NCI-H82 treated with DMSO at 0.1 percent for 48 hours (cell line): ENCODE measurements around the gene EVI5L.
"Not testable (repeated sequence)": the region's sequence is repeated elsewhere in the genome, so short reads cannot be mapped to it uniquely, and the experiment has no call there.

Experiments used
- DNase-seq: peaks from one replicate; lab custom pipeline; 2025; ENCODE audit not compliant: unreplicated experiment; lab: John Stamatoyannopoulos, UW

Gene EVI5L

DNA sequence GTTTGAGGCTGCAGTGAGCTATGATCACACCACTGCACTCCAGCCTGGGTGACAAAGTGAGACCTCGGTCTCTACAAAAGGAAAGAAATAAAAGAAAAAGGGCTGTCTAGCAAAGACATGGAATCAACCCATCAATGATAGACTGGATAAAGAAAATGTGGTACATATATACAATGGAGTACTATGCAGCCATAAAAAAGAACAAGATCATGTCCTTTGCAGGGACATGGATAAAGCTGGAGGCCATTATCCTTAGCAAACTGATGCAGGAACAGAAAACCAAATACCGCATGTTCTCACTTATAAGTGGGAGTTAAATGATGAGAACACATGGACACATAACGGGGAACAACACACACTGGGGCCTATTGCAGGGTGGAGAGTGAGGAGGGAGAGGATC is 14.0 kb upstream of the EVI5L start:
- DNase-seq = not testable (repeated sequence)

DNA sequence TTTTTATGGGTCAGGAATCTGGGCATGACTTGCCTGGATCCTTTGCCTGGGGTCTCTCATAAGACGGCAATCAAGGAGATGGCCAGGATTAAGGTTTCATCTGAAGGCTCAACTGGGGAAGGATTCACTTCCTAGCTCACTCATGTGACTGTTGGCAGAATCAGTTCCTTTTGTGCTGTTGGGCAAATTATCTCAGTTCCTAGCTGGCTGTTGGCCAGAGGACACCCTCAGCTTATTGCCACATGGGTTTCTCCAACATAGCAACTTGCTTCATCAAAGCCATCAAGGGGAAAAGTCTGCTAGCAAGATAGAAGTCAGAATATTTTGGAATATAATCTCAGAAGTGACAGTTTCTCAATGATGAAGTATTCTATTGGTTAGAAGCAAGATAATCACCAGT is 12.2 kb upstream of the EVI5L start:
- DNase-seq = no peak

DNA sequence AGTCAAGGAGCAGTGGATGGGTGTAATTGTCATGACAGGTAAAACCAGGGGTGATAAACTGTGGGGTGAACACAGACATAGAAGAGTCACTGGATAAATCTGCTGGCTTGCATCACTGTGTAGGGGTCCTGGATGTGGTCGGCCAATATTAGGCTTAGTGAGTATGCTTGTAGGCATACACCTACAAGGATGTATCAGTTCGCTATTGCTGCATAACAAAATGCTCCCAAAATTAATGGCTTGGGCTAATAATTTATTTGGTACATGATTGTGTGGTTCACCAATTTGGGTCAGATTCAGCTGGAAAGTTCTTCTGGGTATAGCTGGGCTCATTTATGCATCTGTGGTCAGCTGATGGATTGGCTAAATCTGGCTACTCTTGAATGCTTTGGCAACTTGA is 11.2 kb upstream of the EVI5L start:
- no peak for DNase-seq

DNA sequence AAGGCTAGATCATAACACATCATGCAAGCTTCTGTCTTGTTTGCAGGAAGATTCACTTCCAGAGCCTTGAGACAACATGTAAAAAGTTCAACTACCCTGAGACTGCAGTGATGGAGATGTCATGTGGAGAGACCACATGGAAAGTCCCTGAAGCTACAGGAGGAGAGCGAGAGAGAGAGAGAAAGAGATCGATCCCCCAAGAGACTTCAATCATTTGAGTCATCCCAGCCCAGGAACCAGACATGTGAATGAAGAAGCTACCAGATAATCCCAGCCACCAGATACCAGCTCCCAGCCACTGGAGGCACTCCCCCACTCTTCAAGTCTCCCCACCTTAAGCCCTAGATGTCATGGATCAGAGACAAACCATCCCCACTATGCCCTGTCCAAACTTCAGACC is 10.7 kb upstream of the EVI5L start:
- no peak for DNase-seq

DNA sequence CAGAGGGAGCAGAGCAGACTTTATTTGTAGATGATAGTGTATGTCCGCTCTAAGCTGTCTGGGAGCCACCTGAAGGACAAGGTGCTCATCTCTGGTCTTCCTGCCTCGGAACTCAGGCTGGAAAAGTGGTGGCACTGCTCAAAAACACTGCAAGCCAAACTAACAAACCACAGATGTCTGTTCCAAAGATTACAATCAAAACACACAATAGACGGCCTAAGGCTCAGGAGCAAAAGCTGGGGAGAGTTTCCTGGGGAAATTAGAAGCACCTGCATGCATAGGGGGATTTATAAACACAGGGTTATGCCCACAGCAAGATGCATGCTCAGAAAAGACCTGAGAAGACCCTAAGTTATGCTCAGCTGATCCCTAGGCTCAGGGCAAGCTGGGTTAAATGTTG is 9.4 kb upstream of the EVI5L start:
- DNase-seq = no peak

DNA sequence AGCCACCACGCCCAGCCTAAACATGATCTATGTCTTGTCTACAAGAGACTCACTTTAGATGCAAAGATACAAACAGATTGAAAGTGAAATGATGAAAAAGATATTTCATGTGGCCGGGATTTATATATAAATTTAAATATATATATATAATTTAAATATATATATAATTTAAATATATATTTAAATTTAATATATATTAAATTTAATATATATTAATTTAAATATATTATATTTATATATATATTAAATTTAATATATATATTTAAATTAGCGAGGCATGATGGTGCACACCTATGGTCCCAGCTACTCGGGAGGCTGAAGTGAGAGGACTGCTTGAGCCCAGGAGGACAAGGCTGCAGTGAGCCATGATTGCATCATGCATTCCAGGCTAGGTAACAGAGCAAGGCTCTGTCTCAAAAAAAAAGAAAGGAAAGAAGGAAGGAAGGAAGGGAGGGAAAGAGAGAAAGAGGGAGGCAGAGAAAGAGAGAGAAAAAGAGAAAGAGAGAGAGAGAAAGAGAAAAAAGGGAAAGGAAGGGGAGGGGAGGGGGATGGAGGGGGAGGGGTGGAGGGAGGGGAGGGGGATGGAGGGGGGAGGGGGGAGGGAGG is 7.0 kb upstream of the EVI5L start:
- no peak for DNase-seq

DNA sequence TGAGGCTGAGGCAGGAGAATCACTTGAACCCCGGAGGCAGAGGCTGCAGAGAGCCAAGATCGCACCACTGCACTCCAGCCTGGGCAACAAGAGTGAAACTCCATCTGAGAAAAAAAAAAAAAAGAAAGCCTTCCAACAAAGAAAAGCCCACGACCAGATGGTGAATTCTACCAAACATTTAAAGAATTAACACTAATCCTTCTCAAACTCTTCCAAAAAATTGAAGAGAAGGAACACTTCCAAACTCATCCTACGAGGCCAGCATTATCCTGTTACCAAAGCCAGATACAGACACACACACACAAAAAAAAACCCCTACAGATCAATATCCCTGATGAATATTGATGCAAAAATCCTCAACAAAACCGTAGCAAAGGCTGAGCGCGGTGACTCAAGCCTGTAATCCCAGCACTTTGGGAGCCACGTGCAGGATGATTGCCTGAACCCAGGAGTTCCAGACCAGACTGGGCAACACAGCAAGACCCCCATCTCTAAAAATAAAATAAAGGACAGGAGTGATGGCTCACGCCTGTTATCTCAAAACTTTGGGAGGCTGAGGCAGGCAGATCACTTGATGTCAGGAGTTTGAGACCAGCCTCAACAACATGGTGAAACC is 6.2 kb upstream of the EVI5L start:
- DNase-seq = peak; percentile 32

DNA sequence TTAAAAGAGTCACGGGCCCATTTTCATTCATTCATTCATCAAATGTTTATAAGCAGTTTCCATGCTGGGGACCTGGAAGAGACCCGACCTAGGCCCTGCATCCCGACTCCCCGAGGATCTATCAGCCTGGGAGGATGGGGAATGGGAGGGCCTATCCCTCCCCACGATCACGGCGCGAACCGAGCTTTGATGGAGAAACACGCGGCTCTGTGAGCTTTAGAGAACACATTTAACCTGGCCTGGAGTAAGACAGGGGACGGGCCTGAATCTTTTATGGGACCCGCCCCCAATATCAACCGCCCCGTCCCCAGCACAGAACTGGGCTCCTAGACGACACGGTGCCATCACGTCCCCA is 875 bp upstream of the EVI5L start:
- no peak for DNase-seq

DNA sequence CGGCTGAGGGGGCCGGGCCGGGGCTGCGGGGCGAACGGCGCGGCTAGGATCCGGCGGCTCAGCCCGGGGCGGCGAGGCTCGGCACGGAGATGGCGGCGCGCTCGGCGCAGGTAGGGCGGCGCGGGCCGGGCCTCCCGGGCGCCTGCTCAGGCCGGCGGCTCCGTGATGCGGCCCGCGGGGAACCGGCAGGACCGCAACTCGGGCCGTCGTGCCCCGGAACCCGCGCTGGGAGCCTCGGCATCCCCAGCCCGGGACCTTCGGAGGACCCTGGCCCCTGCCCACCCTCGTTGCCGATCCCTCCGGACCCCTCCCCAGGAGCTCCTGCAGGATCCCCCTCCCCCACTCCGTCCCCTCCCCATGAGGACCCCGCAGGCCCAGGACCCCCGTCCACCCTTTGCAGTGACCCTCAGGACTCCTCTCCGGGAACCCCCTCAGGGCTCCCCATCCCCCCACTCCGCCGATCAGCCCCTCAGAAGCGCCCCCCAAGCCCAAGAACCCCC is 304 bp downstream of the EVI5L start:
- DNase-seq = no peak

DNA sequence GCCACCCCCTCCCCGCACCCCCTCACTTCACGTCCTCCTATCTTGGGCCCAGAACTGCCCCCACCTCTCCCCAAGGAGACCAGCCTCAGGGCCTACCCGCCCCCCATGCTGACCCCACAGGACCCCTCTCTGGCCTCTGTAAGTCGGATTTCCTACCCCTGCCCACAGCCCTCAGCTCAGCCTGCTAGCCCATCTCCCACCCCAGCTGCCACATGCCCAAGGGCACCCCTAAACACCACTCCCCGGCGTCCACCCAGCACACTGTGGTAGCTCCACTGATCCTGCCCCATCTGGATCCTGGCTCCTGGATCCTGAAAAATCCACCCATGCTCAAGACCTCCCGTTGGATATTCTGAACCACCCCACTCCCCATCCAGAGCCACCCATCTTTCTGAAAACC is 805 bp downstream of the EVI5L start:
- no peak for DNase-seq

DNA sequence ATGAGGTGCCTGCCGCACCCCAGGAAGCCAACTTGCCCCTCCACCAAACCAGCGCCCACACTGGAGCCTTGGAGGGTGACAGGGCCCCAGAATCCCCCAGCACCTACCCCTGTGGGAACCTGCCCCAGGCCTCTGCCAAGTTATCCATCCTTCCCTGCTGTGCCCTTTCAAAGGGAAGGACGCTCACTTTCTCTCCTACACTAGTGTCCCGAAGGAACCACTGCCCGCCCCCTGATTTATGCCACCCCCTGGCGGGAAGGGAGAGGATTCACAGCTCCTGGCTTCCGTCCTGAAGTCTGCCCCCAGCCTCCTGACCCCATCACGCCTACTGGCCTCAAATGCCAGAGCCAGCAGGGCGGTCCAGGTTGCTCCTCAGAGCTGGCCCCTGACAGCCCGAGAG is 1.4 kb downstream of the EVI5L start:
- peak; percentile 7 for DNase-seq

DNA sequence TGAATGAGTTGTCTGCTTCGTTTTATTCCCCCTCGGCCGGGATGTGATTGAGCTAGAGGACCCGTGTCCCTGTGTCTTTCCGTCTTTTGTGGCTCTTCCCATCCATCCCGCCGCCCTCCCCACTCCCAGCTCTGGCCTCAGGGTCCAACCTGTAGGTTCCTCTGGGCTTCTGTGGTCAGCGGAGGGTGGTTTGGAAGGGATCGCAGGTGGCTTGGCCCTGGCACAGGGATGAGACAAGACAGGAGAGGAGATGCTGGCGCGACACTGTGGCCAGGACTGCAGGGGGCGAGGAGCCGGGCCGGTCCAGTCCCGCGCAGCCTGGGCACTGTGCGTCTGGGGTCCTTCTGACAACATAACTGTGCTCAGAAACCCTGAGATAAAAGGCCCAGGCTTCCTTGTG is 2.0 kb downstream of the EVI5L start:
- no peak for DNase-seq

DNA sequence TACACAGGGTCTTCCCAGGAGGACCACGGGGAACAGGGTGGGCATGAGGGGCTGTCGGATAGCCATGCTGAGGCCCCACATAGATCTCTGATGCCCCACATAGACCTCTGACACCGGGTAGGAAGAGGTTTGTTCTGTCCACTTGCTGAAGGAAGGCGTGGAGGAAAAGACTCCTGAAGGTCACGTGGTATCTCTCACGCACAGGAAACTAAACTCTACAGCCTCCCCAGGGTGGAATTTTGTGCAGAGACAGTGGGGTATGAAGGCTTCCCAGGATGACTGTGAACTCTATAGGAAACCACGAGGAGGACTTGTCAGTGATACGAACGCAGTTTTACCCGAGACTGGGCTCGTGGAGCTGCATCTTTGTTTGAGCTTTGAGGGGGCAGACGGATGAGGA is 2.8 kb downstream of the EVI5L start:
- DNase-seq = no peak

DNA sequence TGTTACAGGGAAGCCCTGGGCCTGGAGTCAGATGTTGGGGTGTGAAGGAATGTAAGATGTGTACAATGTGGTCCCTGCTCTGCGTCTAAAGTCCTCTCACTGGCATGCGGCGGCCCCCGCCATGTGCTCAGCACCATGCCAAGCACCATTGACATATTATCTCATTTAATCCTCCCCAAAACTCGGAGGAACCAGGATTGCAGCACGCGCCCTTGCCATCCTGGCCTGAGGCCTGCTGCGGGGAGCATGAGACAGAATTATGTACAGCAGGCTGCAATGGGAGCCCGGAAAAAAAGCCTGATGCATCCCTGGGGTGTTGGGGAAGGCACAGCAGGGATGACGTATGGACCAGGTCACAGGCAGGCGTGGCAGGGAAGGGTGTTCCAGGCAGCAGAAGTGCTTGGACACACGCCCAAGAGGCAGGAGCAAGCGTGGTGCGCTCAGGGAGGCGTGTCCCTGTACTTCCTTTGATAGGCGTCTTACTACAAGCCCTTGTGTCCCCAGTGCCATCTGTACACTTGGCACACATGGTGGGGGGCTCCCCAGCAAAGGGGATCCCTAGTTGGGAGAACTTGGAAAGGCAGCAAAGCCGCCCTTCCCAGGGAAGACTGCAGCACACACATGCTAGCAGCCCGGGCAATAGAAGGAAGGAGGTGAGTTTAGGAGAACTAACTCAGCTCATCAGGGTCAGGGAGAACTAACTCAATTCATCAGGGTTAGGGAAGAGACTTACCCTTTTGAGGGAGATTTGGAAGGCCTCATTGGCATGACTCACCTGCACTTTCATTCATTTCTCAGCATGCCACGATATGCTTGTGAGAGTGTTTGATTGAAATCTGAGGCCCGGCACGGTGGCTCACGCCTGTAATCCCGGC is 3.4 kb downstream of the EVI5L start:
- DNase-seq = no peak

DNA sequence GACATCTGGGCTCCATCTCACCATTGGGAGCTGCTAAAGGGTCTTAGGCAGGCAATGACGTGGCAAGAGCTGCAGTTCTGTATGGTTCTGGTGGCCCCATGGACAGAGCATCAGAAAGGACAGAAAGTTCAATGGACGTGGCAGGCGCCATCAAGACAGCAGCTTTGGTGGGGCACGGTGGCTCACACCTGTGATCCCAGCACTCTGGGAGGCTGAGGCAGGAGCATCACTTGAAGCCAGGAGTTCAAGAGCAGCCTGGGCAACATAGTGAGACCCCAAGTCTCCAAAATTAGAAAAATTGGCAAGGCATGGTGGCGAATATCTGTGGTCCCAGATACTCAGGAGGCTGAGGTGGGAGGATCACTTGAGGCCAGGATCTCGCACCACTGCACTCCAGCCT is 9.5 kb downstream of the EVI5L start:
- DNase-seq = no peak

DNA sequence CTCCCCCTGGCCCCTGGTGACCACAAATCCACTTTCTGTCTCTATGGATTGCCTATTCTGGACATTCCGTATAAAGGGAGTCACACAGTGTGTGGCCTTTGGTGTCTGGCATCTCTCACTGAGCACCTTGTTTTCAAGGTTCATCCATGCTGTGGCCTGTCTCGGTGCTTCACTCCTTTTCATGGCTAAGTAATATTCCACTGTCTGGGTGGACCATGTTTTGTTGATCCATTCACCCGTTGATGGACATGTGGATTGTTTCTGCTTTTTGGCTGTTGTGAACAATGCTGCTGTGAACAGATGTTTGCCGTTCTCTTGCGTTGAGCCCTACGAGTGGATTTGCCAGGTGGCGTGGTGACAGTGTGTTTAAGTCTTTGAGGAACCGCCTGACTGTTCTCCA is 10.6 kb downstream of the EVI5L start:
- no peak for DNase-seq

DNA sequence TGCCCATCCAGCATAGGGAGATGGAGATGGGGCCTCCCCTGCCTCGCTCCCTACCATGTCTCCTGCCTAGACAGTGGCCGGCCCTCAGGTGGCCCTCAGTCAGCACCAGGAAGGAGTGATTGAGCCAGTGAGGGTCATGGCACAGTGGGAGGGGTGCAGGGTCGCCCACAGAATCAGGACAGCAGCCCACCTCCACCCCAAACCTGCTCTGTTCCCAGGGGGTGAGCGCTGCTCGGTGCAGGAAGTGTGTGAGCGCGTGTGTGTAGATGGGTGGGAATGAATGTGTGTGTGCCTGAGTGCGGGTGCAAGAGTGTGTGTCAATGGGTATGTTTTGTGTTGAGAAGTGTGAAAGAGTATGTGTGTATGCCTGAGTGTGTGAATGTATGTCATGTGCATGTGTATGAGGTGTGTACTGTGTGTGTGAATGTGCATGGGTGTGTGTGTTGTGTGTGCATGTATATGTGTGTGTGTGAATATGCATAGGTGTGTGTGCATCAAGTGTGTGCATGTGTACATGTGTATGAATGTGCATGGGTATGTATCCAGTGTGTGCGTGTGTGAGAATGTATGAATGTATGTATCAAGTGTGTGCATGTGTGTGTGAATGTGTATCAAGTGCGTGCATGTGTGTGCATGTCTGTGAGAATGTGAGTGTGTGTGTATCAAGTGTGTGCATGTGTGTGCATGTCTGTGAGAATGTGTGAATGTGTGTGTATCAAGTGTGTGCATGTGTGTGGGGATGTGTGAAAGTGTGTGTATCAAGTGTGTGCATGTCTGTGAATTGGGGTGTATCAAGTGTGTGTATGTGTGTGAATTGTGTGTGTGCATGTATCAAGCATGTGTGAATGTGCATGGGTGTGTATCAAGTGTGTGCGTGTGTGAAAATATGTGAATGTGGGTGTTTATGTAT is 12.0 kb downstream of the EVI5L start:
- no peak for DNase-seq

DNA sequence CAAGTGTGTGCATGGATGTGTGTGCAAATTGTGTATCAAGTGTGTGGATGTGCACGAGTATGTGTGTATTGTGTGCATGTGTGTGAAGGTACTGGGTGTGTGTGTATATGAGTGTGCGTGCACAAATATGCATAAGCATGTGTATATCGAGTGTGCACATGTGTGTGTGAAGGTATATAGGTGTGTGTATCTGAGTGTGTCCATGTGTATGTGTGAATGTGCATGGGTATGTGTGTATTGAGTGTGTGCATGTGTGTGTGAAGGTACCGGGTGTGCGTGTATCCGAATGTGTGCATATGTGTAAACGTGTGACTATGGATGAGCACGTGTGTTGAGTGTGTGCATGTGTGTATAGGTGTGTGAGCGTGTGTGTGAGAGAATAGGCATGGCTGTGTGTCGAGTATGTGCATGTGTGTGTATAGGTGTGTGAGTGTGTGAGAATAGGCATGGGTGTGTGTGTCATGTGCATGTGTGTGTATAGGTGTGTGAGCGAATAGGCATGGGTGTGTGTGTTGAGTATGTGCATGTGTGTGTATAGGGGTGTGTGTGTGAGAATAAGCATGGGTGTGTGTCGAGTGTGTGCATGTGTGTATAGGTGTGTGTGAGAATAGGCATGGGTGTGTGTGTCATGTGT is 12.8 kb downstream of the EVI5L start:
- DNase-seq = no peak

DNA sequence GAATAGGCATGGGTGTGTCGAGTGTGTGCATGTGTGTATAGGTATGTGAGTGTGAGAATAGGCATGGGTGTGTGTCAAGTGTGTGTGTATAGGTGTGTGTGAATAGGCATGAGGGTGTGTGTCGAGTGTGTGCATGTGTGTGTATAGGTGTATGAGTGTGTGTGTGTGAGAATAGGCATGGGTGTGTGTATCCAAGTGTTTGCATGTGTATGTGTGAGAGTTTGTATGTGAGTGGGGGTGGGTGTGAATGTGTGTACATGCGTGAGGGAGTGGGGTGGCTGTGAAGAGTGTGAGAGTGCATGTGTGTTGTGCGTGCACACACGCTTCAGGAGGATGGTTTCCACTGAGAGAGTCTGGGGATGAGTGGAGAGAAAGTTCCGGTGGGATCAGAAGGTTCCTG is 13.5 kb downstream of the EVI5L start:
- DNase-seq = no peak

DNA sequence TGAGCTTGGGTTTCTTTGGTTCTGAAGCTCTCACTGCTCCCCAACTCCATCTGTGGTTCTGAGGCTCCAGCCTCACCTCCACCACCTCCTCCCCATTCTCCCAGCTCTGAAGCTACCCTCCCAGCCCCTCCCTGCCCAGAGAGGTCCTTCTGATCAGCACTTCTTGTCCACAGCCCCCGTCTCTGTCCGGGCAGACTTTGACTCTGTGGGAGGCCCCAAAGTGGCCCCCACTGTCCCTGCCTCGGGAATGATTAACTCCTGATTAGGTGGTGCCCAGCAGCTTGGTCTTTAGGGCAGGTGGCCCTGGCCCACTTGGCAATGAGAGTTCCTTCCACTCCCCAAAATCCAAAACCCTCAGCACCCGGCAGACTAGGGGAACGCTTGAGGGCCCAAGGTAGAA is 14.4 kb downstream of the EVI5L start:
- no peak for DNase-seq

DNA sequence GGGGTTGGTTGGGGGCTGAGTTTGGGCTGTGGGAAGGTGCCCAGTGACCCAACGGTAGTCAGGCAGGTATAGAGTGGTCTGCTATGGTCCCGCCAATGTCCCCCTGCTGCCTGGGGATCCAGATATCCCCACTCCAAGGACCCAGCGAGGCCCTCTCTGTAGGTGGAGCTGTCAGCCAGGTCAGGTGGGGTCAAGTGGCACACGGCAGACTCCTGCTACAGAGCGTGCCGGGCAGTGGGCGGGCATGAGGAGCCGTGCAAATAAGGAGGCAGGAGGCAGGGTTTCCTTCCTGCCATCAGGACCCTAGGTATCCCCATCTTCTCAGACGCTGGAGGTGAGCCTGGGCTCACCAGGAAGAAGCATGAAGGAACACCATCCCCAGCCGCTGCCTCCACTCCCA is 14.9 kb downstream of the EVI5L start:
- no peak for DNase-seq
